ENCODE data around the gene CLCN2. TPM values are rescaled to one million over a fixed set of nuclear protein-coding genes. Genes with fewer than 3 reads are reported as not detected.

The CLCN2 gene
- total RNA-seq, 1 experiment from 2014 or later: 4.5 TPM

- no peak for TF ChIP-seq CTCF (IDR thresholded peaks at IDR 0.05; ENCODE audit: unreplicated experiment)
- Mint-ChIP-seq H3K4me3 (ENCODE audit: unreplicated experiment) (no peak overlapping the region), H3K4me1 (ENCODE audit: insufficient read depth, unreplicated experiment) (peaks cover 8% of the 10 kb centered on the region)
Measured at GRCh38 chr3:184375747-184376461, 14.5 kb upstream of the CLCN2 start.

GRCh38 chr3:184373422-184373821 lies 12.0 kb upstream of the CLCN2 start:
- Mint-ChIP-seq H3K27me3 (ENCODE audit: insufficient read depth, unreplicated experiment) (peaks cover 41% of the 10 kb centered on the region), H3K27ac (ENCODE audit: low read depth, unreplicated experiment) (no peak overlapping the region), H3K36me3 (ENCODE audit: insufficient read depth, unreplicated experiment) (peaks cover 29% of the 10 kb centered on the region), H3K4me1 (ENCODE audit: insufficient read depth, unreplicated experiment) (peaks cover 11% of the 10 kb centered on the region), H3K9me3 (ENCODE audit: unreplicated experiment) (no peaks in the 10 kb centered on the region), H3K4me3 (ENCODE audit: unreplicated experiment) (no peak overlapping the region)
- no TSS peak for BruUV-seq (replicated peaks)
- intact Hi-C loops (cut with micrococcal nuclease): loop anchor here (10.0 kb wide), 1 partner anchor 401 kb away; no protein-coding TSS in a partner anchor
- ChIA-PET CTCF (interaction anchor here (0.8 to 7.0 kb wide), 11 partner anchors 17 to 405 kb away, joined by 3 to 212 read pairs (median 5); no protein-coding TSS in a partner anchor), POLR2A (interaction anchor here (0.5 kb wide), 1 partner anchor 104 kb away, joined by 3 read pairs; no protein-coding TSS in a partner anchor)
- no peak for TF ChIP-seq CTCF (IDR thresholded peaks at IDR 0.05; ENCODE audit: unreplicated experiment)
- DNase-seq (ENCODE audit: unreplicated experiment): no peak

More at GRCh38 chr3:184375747-184376461, 14.5 kb upstream of the CLCN2 start:
- peaks cover 5% of the 10 kb centered on the region for H3K36me3 Mint-ChIP-seq (ENCODE audit: insufficient read depth, unreplicated experiment)
- BruUV-seq (replicated peaks): no TSS peak
- POLR2A ChIA-PET: no interaction called here
- CTCF ChIA-PET: interaction anchor here (0.6 to 7.0 kb wide), 4 partner anchors 42 to 167 kb away, joined by 3 to 212 read pairs (median 6); no protein-coding TSS in a partner anchor
- no peak overlapping the region for H3K27ac Mint-ChIP-seq (ENCODE audit: low read depth, unreplicated experiment)
- no peaks in the 10 kb centered on the region for H3K9me3 Mint-ChIP-seq (ENCODE audit: unreplicated experiment)
- intact Hi-C loops (cut with micrococcal nuclease): loop anchor here (10.0 kb wide), 1 partner anchor 399 kb away; no protein-coding TSS in a partner anchor
- H3K27me3 Mint-ChIP-seq (ENCODE audit: insufficient read depth, unreplicated experiment): peaks cover 55% of the 10 kb centered on the region
- DNase-seq (ENCODE audit: unreplicated experiment): no peak

- no peak for TF ChIP-seq CTCF (IDR thresholded peaks at IDR 0.05; ENCODE audit: unreplicated experiment)
- DNase-seq (ENCODE audit: unreplicated experiment): no peak
- Mint-ChIP-seq H3K4me1 (ENCODE audit: insufficient read depth, unreplicated experiment) (peaks cover 11% of the 10 kb centered on the region), H3K27ac (ENCODE audit: low read depth, unreplicated experiment) (no peak overlapping the region), H3K9me3 (ENCODE audit: unreplicated experiment) (no peaks in the 10 kb centered on the region), H3K4me3 (ENCODE audit: unreplicated experiment) (no peak overlapping the region), H3K36me3 (ENCODE audit: insufficient read depth, unreplicated experiment) (peaks cover 34% of the 10 kb centered on the region), H3K27me3 (ENCODE audit: insufficient read depth, unreplicated experiment) (peaks cover 36% of the 10 kb centered on the region)
- ChIA-PET POLR2A (interaction anchor here (1.7 to 1.9 kb wide), 3 partner anchors 11 to 96 kb away, joined by 7 to 10 read pairs (median 8); partner anchors contain the start of genes CLCN2 and POLR2H), CTCF (interaction anchor here (0.5 to 7.0 kb wide), 15 partner anchors 9 to 455 kb away, joined by 3 to 212 read pairs (median 11); no protein-coding TSS in a partner anchor)
- no TSS peak for BruUV-seq (replicated peaks)
- intact Hi-C loops (cut with micrococcal nuclease): loop anchor here (10.0 kb wide), 1 partner anchor 402 kb away; no protein-coding TSS in a partner anchor
Measured at GRCh38 chr3:184372911-184373310, 11.5 kb upstream of the CLCN2 start.

GRCh38 chr3:184372296-184372821 lies 11.0 kb upstream of the CLCN2 start:
- no peak overlapping the region for H3K4me3 Mint-ChIP-seq (ENCODE audit: unreplicated experiment)
- H3K27me3 Mint-ChIP-seq (ENCODE audit: insufficient read depth, unreplicated experiment): peaks cover 31% of the 10 kb centered on the region
- ChIA-PET POLR2A (interaction anchor here (0.6 to 1.9 kb wide), 10 partner anchors 9 to 1260 kb away, joined by 3 to 13 read pairs (median 6); partner anchors contain the start of genes CLCN2, FAM131A and POLR2H), CTCF (interaction anchor here (0.5 to 7.0 kb wide), 35 partner anchors 9 to 861 kb away, joined by 3 to 212 read pairs (median 5); no protein-coding TSS in a partner anchor)
- no peak overlapping the region for H3K27ac Mint-ChIP-seq (ENCODE audit: low read depth, unreplicated experiment)
- peaks cover 11% of the 10 kb centered on the region for H3K4me1 Mint-ChIP-seq (ENCODE audit: insufficient read depth, unreplicated experiment)
- no peak for TF ChIP-seq CTCF (IDR thresholded peaks at IDR 0.05; ENCODE audit: unreplicated experiment)
- no peak for DNase-seq (ENCODE audit: unreplicated experiment)
- BruUV-seq (replicated peaks): no TSS peak
- H3K36me3 Mint-ChIP-seq (ENCODE audit: insufficient read depth, unreplicated experiment): peaks cover 40% of the 10 kb centered on the region
- H3K9me3 Mint-ChIP-seq (ENCODE audit: unreplicated experiment): no peaks in the 10 kb centered on the region
- intact Hi-C loops (cut with micrococcal nuclease): loop anchor here (10.0 kb wide), 1 partner anchor 402 kb away; no protein-coding TSS in a partner anchor
